HG03175 (cell line): ENCODE data around the gene GRIN1.
"Not testable (repeated sequence)": the region's sequence is repeated elsewhere in the genome, so short reads cannot be mapped to it uniquely, and the experiment has no call there.

Experiments used
- ATAC-seq: cut with Tn5 transposase; IDR thresholded peaks from one replicate; pipeline ENCODE4 v1.9.1; 2021; ENCODE audit warnings: mild to moderate bottlenecking, moderate library complexity; ENCODE audit not compliant: unreplicated experiment

The GRIN1 gene

GRCh38 chr9:137127301-137128157 is 11.4 kb upstream of the GRIN1 start:
- ATAC-seq: no peak

- ATAC-seq: no peak
These were observed 10.6 kb upstream of the GRIN1 start for GRCh38 chr9:137128158-137128861.

GRCh38 chr9:137128862-137129455 is 10.0 kb upstream of the GRIN1 start:
- ATAC-seq: peak; percentile 8

- peak; percentile 81 for ATAC-seq
These were observed 9.3 kb upstream of the GRIN1 start for GRCh38 chr9:137129456-137130175.

DNA sequence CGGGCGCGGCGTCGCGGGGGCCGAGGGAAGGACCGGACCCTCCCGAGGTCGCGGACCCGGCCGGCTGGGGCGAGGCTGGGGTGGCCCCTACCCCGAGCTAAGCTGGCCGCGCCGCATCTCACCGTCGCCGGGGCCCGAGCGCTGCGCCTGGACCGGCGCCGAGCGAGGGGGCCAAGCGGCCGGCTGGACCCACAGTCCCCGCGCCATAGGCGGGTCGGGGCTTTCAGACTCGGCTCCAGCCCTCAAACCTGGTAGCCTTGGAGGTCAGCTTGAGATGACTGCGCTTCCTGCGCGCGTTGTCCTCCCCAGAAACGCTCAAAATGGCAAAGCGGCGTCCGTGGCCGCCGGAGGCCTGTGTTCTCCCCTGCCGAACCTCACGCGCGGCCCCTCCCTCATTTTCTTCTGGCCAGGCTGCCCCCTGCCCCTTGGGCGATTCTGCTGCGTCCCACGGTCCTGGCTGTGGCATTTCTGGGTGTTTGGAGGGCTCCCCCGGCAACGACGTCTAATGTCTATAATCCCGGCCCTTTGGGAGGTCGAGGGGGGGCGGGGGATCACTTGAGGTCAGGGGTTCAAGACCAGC is 8.7 kb upstream of the GRIN1 start:
- no peak for ATAC-seq

DNA sequence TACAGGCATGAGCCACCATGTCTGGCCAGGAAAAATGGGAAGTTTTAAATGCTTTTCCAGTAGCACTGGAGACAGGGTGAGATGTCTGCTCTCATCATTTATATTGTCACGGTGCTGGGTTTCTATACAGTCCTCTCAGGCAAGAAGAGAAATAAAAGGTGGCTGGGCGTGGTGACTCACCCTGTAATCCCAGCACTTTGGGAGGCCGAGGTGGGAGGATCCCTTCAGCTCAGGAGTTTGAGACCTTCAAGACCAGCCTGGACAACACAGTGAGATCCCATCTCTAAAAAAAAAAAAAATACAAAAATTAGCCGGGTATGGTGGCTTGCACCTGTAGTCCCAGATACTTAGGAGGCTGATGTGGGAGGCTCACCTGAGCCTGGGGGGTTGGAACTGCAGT is 4.8 kb upstream of the GRIN1 start:
- no peak for ATAC-seq

DNA sequence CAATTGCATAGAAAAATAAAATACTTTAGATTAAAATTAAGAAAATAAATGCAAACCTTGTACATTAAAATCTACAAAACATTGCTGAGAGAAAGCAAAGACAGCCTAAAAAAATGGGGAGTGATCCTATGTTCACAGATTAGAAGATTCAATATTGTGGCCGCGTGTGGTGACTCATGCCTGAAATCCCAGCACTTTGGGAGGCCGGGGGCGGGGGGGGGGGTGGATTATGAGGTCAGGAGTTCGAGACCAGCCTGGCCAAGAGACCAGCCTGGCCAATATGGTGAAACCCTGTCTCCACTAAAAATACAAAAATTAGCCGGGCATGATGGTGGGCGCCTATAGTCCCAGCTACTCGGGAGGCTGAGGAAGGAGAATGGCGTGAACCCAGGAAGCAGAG is 3.8 kb upstream of the GRIN1 start:
- not testable (repeated sequence) for ATAC-seq

DNA sequence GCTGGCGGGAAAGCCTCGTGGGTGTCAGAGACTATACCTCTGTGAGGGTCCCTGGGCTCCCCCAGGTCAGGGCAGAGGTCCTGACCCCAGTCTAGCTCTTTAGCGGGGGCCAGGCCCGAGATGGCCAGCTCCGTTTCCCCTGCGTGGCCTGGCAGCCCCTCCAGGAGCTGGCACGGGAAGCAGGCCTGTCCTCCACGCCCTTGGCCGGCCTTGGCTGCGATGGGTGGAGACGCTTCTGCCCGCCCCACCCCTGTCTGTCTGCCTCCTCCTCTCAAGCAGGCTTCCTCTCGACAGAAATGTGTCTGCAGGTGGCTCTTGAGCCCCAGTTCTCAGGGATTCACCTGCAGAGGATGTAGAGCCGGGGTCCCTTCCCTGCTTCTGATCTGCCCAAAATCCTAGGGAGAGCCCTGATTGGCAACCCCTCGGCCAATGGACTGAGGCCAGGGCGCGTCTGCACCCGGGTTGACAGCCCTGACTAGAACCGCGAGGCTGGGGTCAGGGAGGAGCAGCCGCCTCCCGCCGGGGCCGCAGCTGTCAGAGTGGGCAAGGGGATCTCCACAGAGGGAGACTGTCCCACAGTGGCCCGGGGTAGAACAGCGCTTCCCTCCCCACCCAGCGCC is 2.6 kb upstream of the GRIN1 start:
- ATAC-seq: no peak

- no peak for ATAC-seq
These were observed 1.9 kb upstream of the GRIN1 start for GRCh38 chr9:137136881-137137607.

- ATAC-seq: no peak
These were observed 764 bp upstream of the GRIN1 start for GRCh38 chr9:137138058-137138721.

DNA sequence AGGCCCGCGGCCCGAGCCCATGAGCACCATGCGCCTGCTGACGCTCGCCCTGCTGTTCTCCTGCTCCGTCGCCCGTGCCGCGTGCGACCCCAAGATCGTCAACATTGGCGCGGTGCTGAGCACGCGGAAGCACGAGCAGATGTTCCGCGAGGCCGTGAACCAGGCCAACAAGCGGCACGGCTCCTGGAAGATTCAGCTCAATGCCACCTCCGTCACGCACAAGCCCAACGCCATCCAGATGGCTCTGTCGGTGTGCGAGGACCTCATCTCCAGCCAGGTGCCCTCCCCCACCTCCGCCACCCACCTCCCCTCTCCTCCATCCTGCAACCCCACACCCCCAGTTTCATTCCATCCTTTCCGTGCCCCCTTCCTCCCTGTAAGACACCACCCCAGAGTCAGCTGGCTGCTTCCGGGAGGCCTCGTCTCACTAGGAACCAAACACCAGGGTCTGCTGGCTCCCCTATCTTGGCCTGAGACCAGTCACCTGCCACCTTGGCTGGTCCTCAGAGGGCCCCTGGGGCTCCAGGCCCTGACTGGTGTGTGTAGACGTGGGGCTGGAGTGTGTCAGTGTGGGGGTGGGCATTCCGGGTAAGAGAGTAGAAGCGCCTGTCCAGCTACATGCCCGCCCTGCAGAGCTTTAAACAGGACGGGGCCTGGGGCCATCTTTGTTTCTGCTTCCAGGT is 655 bp downstream of the GRIN1 start:
- ATAC-seq: no peak

- no peak for ATAC-seq
These were observed 1.4 kb downstream of the GRIN1 start for GRCh38 chr9:137140151-137141012.

DNA sequence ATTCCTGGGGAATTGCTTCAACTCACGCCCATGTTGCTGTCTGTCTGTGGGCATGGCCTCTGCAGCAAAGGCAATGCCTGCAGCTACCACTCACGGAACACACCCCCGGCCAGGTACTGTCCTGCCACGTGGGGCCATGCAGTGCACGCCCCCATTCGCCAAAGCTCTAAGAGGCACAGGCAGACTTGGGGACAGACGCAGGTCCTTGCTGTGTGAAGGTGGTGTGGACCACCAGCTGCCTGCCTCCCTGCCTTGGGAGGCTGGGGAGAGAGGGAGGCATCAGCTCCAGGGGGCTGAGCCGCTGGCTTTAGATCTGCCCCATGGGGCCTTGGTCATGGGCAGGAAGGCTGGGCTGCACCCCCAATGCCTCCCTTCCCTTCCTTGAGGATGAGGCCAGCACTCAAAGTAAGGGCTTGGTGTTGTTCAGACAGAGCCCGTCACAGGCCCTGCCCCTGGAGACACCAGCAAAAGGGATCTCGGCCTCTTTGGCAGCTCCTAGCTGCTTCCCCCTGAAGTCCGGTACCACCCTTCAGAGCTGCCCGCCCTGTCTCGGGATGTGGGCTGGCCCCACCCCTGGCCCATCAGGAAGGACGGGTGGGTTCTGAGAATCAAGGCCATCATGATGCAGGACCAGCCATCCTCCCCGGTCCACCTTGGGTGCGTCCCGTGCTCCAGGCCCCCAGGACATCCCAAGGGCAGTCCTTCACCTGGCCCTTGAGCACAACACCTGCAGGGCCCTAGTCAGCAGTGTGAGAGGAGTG is 2.3 kb downstream of the GRIN1 start:
- no peak for ATAC-seq

GRCh38 chr9:137141976-137142936 is 3.3 kb downstream of the GRIN1 start:
- ATAC-seq: no peak

DNA sequence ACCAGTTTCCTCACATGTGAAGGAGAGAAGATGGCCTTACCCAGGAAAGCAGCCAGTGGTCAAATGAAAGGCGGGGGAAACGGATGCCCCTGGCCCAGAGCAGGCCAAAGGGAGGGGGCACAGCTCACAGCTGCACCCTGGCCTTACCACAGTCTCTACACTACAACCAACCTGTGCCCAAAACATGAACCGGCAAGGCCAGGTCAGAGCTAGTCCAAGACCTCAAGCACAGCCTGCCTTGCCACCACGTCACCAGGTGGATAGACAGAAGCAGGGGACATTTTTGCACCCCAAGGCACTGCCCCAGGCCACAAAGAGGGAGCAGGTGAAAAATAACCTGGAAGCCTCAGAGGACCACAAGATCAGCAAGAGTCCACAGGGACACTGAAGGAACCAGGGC is 4.5 kb downstream of the GRIN1 start:
- ATAC-seq: no peak
